T-helper 17 cell (primary cell): ENCODE measurements around the gene ROBO3. TPM values are rescaled to one million over a fixed set of nuclear protein-coding genes. Genes with fewer than 3 reads are reported as not detected.

Experiments used
- total RNA-seq, 4 donors: library from RNA in 2 of 4; stranded (reverse) in 2 of 4; gene quantifications; one replicate each; pipeline ENCODE4 v1.2.3 and lab custom pipeline; 2022 to 2026

Gene ROBO3
- total RNA-seq, 2 donors from 2014 or later = 17.5 to 18.0 TPM

Other genes with a start within 250 kb of the ROBO3 start
- 10 to 100 TPM; 55.5 to 61.4 TPM for gene TBRG1, start 242.6 kb upstream of the ROBO3 start, total RNA-seq
- gene SIAE, start 191.7 kb upstream of the ROBO3 start, total RNA-seq = 10 to 100 TPM in 1 of 2 donors, 1 to 10 TPM in 1; 6.8 to 15.0 TPM
- gene SPA17, start 191.5 kb upstream of the ROBO3 start, total RNA-seq = 1 to 10 TPM in 1 of 2 donors, under 1 TPM in 1; 0.67 to 1.1 TPM
- 100 to 1,000 TPM in 1 of 2 donors, 10 to 100 TPM in 1; 20.8 to 614 TPM for gene NRGN, start 125.5 kb upstream of the ROBO3 start, total RNA-seq
- under 1 TPM; 0.32 to 0.57 TPM for gene VSIG2, start 113.2 kb upstream of the ROBO3 start, total RNA-seq
- gene ESAM, start 103.1 kb upstream of the ROBO3 start, total RNA-seq = 10 to 100 TPM in 1 of 2 donors, 1 to 10 TPM in 1; 3.5 to 30.5 TPM
- gene MSANTD2, start 65.0 kb upstream of the ROBO3 start, total RNA-seq = 10 to 100 TPM; 10.1 to 11.3 TPM
- not detected for gene ROBO4, start 32.4 kb downstream of the ROBO3 start, total RNA-seq
- not detected for gene HEPN1, start 53.8 kb downstream of the ROBO3 start, total RNA-seq
- gene HEPACAM, start 70.6 kb downstream of the ROBO3 start, total RNA-seq = not detected
- 1 to 10 TPM in 1 of 2 donors, under 1 TPM in 1; 0.91 to 1.3 TPM for gene CCDC15, start 88.8 kb downstream of the ROBO3 start, total RNA-seq
- gene SLC37A2, start 197.9 kb downstream of the ROBO3 start, total RNA-seq = under 1 TPM; 0.52 to 0.90 TPM
- 1 to 10 TPM; 7.0 to 9.9 TPM for gene TMEM218, start 246.2 kb downstream of the ROBO3 start, total RNA-seq